Activated T-helper 9 cell treated with anti-CD3 and anti-CD28 coated beads, Interleukin-2, amount 50 U/mL, for 16 hours (primary cell): ENCODE data around the gene UBE2K.
"Not testable (repeated sequence)": the region's sequence is repeated elsewhere in the genome, so short reads cannot be mapped to it uniquely, and the experiment has no call there.

Experiments
- DNase-seq: peaks from one replicate; pipeline ENCODE4 v3.0.0-alpha.2; 2020; ENCODE audit warnings: low read depth

The UBE2K gene

GRCh38 chr4:39808231-39808749 lies 110.4 kb downstream of the UBE2K start:
- DNase-seq = no peak

DNA sequence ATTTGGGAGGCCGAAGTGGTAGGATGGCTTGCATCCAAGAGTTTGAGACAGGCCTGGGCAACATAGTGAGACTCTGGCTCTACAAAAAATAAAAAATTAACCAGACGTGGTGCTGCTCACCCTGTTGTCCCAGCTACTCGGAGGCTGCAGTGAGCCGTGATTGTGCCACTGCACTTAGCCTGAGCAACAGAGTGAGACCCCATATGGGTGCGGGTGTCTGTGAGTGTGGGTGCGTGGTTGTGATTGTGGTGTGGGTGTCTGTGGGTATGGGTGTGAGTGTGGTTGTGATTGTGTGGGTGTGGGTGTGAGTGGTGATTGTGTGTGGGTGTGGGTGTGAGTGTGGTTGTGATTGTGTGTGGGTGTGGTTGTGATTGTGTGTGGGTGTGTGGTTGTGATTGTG lies 114.6 kb downstream of the UBE2K start:
- no peak for DNase-seq

- not testable (repeated sequence) for DNase-seq
These were observed 115.1 kb downstream of the UBE2K start for GRCh38 chr4:39813033-39813432.

GRCh38 chr4:39813761-39814160 lies 115.8 kb downstream of the UBE2K start:
- not testable (repeated sequence) for DNase-seq

DNA sequence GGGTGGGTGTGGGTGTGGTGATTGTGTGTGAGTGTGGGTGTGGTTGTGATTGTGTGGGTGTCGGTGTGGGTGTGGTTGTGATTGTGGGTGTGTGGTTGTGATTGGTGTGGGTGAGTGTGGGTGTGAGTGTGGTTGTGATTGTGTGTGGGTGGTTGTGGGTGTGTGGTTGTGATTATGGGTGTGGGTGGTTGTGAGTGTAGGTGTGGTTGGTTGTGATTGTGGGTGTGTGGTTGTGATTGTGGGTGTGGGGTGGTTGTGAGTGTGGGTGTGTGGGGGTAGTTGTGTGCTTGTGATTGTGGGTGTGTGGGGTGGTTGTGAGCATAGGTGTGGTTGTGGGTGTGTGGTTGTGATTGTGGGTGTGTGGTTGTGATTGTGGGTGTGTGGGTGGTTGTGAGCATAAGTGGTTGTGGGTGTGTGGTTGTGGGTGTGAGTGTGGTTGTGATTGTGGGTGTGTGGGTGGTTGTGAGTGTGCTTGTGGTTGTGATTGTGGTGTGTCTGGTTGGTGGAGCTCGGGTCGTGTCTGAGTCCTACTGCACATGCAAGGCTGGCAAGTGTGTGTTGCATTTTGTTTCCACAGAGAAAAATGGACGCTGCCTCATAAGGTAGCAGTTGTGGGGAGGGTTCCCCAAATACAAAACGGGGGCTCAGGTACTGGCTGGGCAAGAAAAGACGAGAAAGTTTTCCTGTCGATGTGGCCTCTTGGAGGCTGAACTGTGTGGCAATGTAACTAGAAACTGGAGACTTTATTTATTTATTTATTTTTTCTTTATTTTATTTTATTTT lies 116.7 kb downstream of the UBE2K start:
- no peak for DNase-seq

DNA sequence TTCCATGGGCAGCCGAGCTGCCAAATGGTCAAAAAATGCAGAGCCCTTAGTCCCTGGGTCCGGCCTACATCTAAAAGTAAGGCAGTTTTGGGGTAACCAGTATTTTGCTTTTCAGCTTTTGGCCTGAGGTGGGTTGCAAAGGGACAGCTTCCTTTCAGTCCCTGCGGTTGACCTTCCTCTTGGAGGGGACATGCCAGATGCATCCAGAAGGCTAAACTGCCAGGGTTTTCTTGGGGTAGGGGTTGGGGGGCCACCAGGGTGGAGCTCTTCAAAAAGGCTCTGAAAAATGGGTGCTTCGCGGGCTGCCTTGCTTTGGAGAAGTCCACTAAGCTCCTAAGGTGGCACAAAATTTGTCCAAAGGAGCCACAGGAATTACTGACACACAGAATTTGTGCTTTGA lies 120.7 kb downstream of the UBE2K start:
- DNase-seq = no peak

DNA sequence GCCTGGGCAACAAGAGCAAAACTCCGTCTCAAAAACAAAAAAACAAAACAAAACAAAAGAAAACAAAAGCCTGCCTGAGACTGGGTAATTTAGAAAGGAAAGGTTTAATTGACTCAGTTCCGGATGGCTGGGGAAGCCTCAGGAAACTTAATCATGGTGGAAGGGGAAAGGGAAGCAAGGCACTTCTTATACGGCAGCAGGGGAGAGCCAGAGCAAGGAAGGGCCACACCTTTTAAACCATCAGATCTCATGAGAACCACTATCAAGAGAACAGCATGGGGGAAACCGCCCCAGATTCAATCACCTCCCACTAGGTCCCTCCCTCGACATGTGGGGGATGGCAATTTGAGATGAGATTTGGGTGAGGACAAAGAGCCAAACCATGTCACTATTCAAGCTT lies 122.2 kb downstream of the UBE2K start:
- DNase-seq = no peak

DNA sequence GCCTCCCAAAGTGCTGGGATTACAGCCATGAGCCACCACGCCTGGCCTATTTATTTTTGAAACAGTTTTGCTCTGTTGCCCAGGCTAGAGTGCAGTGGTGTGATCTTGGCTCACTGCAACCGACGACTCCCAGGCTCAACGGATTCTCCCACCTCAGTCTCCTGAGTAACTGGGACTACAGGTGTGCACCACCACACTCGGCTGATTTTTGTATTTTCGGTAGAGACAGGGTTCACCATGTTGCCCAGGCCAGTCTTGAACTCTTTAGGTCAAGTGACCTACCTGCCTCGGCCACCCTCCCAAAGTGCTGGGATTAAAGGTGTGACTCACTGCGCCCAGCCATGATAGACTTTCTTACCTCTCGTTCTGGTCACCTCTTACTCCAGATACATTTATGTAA lies 124.0 kb downstream of the UBE2K start:
- DNase-seq = no peak

DNA sequence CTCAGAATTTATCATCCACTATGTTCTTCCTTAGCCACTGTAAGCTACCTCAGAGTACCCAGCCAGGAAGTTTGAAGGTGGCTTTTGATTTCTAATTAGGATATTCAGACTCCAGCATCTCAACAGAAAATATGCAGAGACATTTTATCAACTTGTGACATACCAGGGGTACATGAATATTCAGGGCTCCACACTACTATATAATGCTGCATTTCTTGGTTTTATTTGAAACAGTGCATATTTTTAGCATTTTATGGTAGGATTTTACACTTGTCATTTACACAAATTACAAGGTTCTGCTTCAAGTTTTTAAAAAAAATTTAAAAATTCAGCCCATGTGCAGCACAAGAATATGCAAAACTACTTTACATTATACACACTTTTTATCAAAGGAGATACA lies 124.7 kb downstream of the UBE2K start:
- no peak for DNase-seq

- no peak for DNase-seq
These were observed 125.3 kb downstream of the UBE2K start for GRCh38 chr4:39823191-39823590.

- DNase-seq = no peak
These were observed 127.2 kb downstream of the UBE2K start for GRCh38 chr4:39825090-39825489.

DNA sequence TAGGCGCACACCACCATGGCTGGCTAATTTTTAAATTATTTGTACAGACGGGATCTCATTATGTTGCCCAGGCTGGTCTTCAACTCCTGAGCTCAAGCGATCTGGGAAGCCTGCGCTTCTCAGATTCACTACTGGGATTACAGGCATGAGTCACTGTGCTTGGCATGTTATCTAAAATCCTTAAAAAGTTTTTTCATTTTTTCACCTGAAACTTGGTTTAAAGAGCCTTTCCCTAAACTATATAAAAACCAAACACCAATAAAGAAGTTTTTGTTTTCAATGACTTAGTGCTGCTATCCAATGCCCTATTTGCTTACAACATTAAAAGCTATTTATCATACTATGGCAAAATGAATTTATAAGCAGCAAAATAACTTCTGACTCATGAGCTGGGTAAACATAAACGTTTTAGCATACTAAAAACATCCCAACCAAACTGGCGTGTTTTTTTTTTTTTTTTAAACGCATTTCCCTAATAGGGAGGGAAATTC lies 127.8 kb downstream of the UBE2K start:
- no peak for DNase-seq
